Progenitor cell of endocrine pancreas (in vitro differentiated cells): ENCODE results near the gene EVC2. TPM values are rescaled to one million over a fixed set of nuclear protein-coding genes. Genes with fewer than 3 reads are reported as not detected.

Experiments used
- DNase-seq: peaks from one replicate; pipeline ENCODE4 v3.0.0; 2021; ENCODE audit warnings: low spot score; ENCODE audit not compliant: unreplicated experiment
- H3K27ac Mint-ChIP-seq: 2 replicates; pipeline ENCODE4 v1.8.0; 2021; ENCODE audit warnings: mild to moderate bottlenecking, moderate library complexity, mixed read lengths
- H3K27me3 Mint-ChIP-seq: 2 replicates; pipeline ENCODE4 v1.8.0; 2021; ENCODE audit warnings: mixed read lengths
- H3K36me3 Mint-ChIP-seq: 2 replicates; pipeline ENCODE4 v1.8.0; 2022; ENCODE audit warnings: mixed read lengths; ENCODE audit not compliant: insufficient read depth
- H3K4me1 Mint-ChIP-seq: 2 replicates; pipeline ENCODE4 v1.8.0; 2021; ENCODE audit warnings: low read depth, mixed read lengths
- H3K4me3 Mint-ChIP-seq: 2 replicates; pipeline ENCODE4 v1.8.0; 2021; ENCODE audit warnings: low read depth, mild to moderate bottlenecking, moderate library complexity, mixed read lengths
- H3K9me3 Mint-ChIP-seq: 2 replicates; pipeline ENCODE4 v1.8.0; 2021; ENCODE audit warnings: low read depth, mixed read lengths
- total RNA-seq: library from RNA; stranded (reverse); gene quantifications from 2 replicates; pipeline ENCODE4 v1.2.1, GENCODE V29; 2021
- TF ChIP-seq, protein P1 (sequence below): fragments of 200-600 bp; sonication (generic); IDR thresholded peaks from one replicate; pipeline ENCODE4 v1.5.0; 2021; ENCODE audit warnings: antibody characterized with exemption, mild to moderate bottlenecking; ENCODE audit not compliant: unreplicated experiment

EVC2 gene
- total RNA-seq, 1 donor from 2014 or later, result 14.1 TPM

DNA sequence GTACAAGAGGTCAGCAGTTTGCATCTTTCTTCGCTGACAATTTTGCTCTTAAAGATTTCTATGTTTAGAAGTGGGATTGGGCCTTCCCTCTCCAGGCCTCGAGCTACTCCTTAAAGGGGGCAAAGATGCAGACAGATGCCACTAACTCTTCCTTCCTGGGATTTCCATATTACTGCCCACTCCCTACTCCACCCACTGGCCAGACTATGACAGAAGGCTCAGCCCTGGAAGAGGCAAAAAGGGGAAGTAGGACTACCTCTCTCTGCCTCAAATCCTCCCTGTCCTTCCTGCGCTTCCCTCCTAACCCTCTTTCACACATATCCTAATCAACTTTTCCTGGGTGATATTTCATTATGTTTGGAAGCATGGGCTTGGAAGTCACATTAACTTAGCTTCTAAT, 58.3 kb downstream of the EVC2 start:
- Mint-ChIP-seq H3K4me3 (no peak overlapping the region), H3K9me3 (peaks cover 4% of the 10 kb centered on the region), H3K4me1 (no peaks in the 10 kb centered on the region), H3K27ac (no peak overlapping the region), H3K27me3 (no peaks in the 10 kb centered on the region), H3K36me3 (peaks cover 27% of the 10 kb centered on the region)
- TF ChIP-seq, protein P1, sequence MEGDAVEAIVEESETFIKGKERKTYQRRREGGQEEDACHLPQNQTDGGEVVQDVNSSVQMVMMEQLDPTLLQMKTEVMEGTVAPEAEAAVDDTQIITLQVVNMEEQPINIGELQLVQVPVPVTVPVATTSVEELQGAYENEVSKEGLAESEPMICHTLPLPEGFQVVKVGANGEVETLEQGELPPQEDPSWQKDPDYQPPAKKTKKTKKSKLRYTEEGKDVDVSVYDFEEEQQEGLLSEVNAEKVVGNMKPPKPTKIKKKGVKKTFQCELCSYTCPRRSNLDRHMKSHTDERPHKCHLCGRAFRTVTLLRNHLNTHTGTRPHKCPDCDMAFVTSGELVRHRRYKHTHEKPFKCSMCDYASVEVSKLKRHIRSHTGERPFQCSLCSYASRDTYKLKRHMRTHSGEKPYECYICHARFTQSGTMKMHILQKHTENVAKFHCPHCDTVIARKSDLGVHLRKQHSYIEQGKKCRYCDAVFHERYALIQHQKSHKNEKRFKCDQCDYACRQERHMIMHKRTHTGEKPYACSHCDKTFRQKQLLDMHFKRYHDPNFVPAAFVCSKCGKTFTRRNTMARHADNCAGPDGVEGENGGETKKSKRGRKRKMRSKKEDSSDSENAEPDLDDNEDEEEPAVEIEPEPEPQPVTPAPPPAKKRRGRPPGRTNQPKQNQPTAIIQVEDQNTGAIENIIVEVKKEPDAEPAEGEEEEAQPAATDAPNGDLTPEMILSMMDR, result no peak
- DNase-seq, result no peak

DNA sequence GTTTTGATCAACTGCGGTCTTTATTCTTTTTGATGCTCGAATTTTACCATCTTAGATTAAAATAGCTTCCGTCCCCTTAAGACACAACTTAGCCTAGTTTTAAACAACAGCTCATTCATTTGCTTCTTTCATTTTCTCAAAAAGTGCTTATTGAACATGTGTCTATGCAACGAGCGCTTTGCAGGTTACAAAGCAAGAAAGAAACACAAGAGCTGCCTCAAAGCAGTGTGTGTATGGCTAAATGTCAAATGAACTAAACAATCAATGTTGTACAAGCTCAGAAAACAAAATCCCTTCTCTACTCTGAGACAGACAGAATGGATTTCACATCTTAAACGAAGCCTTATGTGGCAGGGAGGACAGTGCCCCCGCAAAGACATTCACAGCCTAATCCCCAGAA, 61.0 kb downstream of the EVC2 start:
- Mint-ChIP-seq H3K27me3 (no peaks in the 10 kb centered on the region), H3K27ac (no peak overlapping the region), H3K4me3 (no peak overlapping the region), H3K4me1 (no peaks in the 10 kb centered on the region), H3K36me3 (peaks cover 23% of the 10 kb centered on the region), H3K9me3 (peaks cover 4% of the 10 kb centered on the region)
- TF ChIP-seq, protein P1, result no peak
- DNase-seq, result no peak

DNA sequence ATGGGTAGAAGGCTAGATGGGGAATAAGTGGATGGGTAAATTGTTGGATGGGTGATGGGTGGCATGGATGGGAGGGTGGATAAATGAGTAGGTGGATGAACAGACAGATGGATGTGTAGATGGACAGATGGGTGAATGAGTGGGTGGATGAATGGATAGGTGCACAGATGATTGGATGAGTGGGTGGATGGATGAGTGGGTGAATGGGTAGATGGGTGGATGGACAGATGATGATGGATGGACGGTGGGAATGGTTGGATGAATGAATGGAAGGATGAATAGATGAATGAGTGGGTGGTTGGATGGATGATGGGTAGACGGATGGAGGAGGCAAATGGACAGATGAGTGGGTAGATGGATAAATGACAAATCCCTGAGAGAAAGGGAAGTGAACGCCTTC, 68.3 kb downstream of the EVC2 start:
- Mint-ChIP-seq H3K4me3 (no peak overlapping the region), H3K27ac (no peak overlapping the region), H3K36me3 (peaks cover 28% of the 10 kb centered on the region), H3K27me3 (no peaks in the 10 kb centered on the region), H3K4me1 (no peaks in the 10 kb centered on the region), H3K9me3 (no peaks in the 10 kb centered on the region)
- TF ChIP-seq, protein P1, result no peak
- no peak for DNase-seq

DNA sequence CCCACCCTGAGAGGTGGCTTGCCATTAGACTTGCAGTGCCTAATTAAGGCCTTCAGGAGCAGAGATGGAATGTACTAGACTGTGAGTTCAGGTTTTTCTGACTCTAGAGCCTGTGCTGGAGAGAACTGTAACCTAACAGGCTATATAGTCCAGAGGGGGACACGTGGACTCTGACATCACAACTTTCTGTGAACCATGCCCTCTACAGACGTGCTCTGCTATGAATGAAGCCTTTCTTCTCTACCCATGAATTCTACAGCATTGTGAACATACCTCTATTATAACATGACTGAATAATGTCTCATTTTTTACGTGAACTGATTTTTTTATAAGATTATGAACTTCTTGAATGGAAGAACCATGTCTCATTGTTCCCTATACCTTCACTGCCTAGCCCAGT, 68.8 kb downstream of the EVC2 start:
- Mint-ChIP-seq H3K27ac (no peak overlapping the region), H3K27me3 (no peaks in the 10 kb centered on the region), H3K9me3 (no peaks in the 10 kb centered on the region), H3K4me1 (no peaks in the 10 kb centered on the region), H3K36me3 (peaks cover 25% of the 10 kb centered on the region), H3K4me3 (no peak overlapping the region)
- no peak for DNase-seq
- TF ChIP-seq, protein P1, result no peak

DNA sequence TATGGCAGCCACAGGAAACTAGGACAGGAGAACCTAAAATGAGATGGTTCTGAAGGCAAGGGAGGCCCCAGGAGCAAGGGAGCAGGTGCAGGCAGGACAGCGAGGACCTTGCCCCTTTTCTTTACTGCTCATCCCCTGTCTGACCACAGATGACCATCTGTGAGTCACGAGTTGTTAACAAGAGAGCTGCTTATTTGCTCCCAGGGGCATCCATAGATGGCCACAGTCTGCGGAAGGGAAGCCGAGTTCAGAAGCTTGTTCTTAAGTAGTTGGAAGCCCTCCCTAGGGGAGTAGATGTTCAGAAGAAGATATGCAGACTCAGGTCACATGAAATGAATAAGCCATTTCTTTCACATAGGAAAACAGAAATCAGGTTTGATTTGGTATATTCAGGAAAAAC, 69.4 kb downstream of the EVC2 start:
- Mint-ChIP-seq H3K27ac (no peak overlapping the region), H3K36me3 (peaks cover 24% of the 10 kb centered on the region), H3K4me1 (no peaks in the 10 kb centered on the region), H3K4me3 (no peak overlapping the region), H3K9me3 (no peaks in the 10 kb centered on the region), H3K27me3 (no peaks in the 10 kb centered on the region)
- TF ChIP-seq, protein P1, result no peak
- DNase-seq, result no peak
